Loucy (cell line): ENCODE data around the gene ACSF3.

Experiments used
- H2AFZ ChIP-seq: fragments of 200-600 bp; sonication (generic); 2 replicates; pipeline ENCODE4 v1.6.0; 2016; ENCODE audit warnings: antibody characterized with exemption, mild to moderate bottlenecking, low read length, moderate library complexity
- H3F3A ChIP-seq: fragments of 200-600 bp; 2 replicates; pipeline ENCODE4 v1.6.0; 2016; ENCODE audit warnings: antibody characterized with exemption, low read depth, mild to moderate bottlenecking
- H3K27me3 ChIP-seq: fragments of 200-600 bp; sonication (generic); 2 replicates; pipeline ENCODE4 v1.6.1; 2014; ENCODE audit warnings: low read length, mild to moderate bottlenecking; ENCODE audit not compliant: insufficient read depth, poor library complexity, severe bottlenecking
- H3K36me3 ChIP-seq: fragments of 200-600 bp; sonication (generic); 2 replicates; pipeline ENCODE4 v1.6.1; 2016; ENCODE audit warnings: low read length; ENCODE audit not compliant: insufficient read depth
- H3K4me1 ChIP-seq: fragments of 200-600 bp; sonication (generic); 2 replicates; pipeline ENCODE4 v1.5.1; 2014; ENCODE audit warnings: low read length, mild to moderate bottlenecking; ENCODE audit not compliant: insufficient read depth, poor library complexity, severe bottlenecking
- H3K4me2 ChIP-seq: fragments of 200-600 bp; sonication (generic); 2 replicates; pipeline ENCODE4 v1.6.0; 2014; ENCODE audit warnings: antibody characterized with exemption, low read length, low read depth, mild to moderate bottlenecking; ENCODE audit not compliant: poor library complexity, severe bottlenecking
- H3K4me3 ChIP-seq: fragments of 200-600 bp; sonication (generic); 2 replicates; pipeline ENCODE4 v1.5.1; 2014; ENCODE audit warnings: low read length, mild to moderate bottlenecking, mixed read lengths; ENCODE audit not compliant: poor library complexity, severe bottlenecking
- H3K79me2 ChIP-seq: fragments of 200-600 bp; sonication (generic); 2 replicates; pipeline ENCODE4 v1.6.1; 2014; ENCODE audit warnings: low read length; ENCODE audit not compliant: insufficient read depth
- H3K9ac ChIP-seq: fragments of 200-600 bp; sonication (generic); 2 replicates; pipeline ENCODE4 v1.6.0; 2014; ENCODE audit warnings: mild to moderate bottlenecking, low read depth, low read length, moderate library complexity; ENCODE audit not compliant: poor library complexity, severe bottlenecking
- H3K9me2 ChIP-seq: fragments of 200-600 bp; sonication (generic); replicated peaks from 2 replicates; pipeline ENCODE4 v1.6.1; 2016; ENCODE audit warnings: low read depth, low read length, mixed read lengths
- H3K9me3 ChIP-seq: fragments of 200-600 bp; sonication (generic); 2 replicates; pipeline ENCODE4 v1.6.1; 2014; ENCODE audit warnings: mild to moderate bottlenecking, antibody characterized with exemption, low read length, low read depth; ENCODE audit not compliant: insufficient read depth
- H4K20me1 ChIP-seq: fragments of 200-600 bp; sonication (generic); 2 replicates; pipeline ENCODE4 v1.6.0; 2014; ENCODE audit warnings: antibody characterized with exemption, low read length, mild to moderate bottlenecking; ENCODE audit not compliant: insufficient read depth, poor library complexity, severe bottlenecking
- EZH2phosphoT487 ChIP-seq: fragments of 200-600 bp; IDR thresholded peaks from 2 replicates; pipeline ENCODE4 v1.6.1; 2018; ENCODE audit warnings: antibody characterized with exemption, mild to moderate bottlenecking, moderate library complexity, borderline replicate concordance
- TF ChIP-seq, protein P1 (sequence below): fragments of 200-600 bp; sonication (generic); conservative IDR thresholded peaks from 2 replicates; pipeline ENCODE4 v1.5.1; 2014; ENCODE audit warnings: mild to moderate bottlenecking, antibody characterized with exemption, low read length

Gene ACSF3

GRCh38 chr16:89166696-89167424 is 73.2 kb downstream of the ACSF3 start:
- no peaks in the 10 kb centered on the region for H3K9me2 ChIP-seq
- H3K4me2 ChIP-seq: peak overlapping the region; percentile 48
- no peak overlapping the region for H3K4me3 ChIP-seq
- H3K4me1 ChIP-seq: peaks cover 12% of the 10 kb centered on the region
- H3K9me3 ChIP-seq: no peaks in the 10 kb centered on the region
- H3K27me3 ChIP-seq: no peaks in the 10 kb centered on the region
- no peaks in the 10 kb centered on the region for H3K79me2 ChIP-seq
- no peaks in the 10 kb centered on the region for H3K36me3 ChIP-seq
- no peak for TF ChIP-seq EZH2phosphoT487
- TF ChIP-seq, protein P1, sequence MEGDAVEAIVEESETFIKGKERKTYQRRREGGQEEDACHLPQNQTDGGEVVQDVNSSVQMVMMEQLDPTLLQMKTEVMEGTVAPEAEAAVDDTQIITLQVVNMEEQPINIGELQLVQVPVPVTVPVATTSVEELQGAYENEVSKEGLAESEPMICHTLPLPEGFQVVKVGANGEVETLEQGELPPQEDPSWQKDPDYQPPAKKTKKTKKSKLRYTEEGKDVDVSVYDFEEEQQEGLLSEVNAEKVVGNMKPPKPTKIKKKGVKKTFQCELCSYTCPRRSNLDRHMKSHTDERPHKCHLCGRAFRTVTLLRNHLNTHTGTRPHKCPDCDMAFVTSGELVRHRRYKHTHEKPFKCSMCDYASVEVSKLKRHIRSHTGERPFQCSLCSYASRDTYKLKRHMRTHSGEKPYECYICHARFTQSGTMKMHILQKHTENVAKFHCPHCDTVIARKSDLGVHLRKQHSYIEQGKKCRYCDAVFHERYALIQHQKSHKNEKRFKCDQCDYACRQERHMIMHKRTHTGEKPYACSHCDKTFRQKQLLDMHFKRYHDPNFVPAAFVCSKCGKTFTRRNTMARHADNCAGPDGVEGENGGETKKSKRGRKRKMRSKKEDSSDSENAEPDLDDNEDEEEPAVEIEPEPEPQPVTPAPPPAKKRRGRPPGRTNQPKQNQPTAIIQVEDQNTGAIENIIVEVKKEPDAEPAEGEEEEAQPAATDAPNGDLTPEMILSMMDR: no peak
- H3F3A ChIP-seq: no peaks in the 10 kb centered on the region
- H4K20me1 ChIP-seq: no peaks in the 10 kb centered on the region
- H2AFZ ChIP-seq: no peak overlapping the region
- no peak overlapping the region for H3K9ac ChIP-seq

- H3K4me1 ChIP-seq: peaks cover 12% of the 10 kb centered on the region
- H3K9ac ChIP-seq: no peak overlapping the region
- no peaks in the 10 kb centered on the region for H3K9me3 ChIP-seq
- no peak overlapping the region for H2AFZ ChIP-seq
- H3K4me2 ChIP-seq: peak overlapping the region; percentile 48
- H3K4me3 ChIP-seq: no peak overlapping the region
- TF ChIP-seq EZH2phosphoT487: no peak
- TF ChIP-seq, protein P1: peak; percentile 57
- H3F3A ChIP-seq: no peaks in the 10 kb centered on the region
- H3K36me3 ChIP-seq: no peaks in the 10 kb centered on the region
- H3K79me2 ChIP-seq: no peaks in the 10 kb centered on the region
- H3K9me2 ChIP-seq: no peaks in the 10 kb centered on the region
- no peaks in the 10 kb centered on the region for H3K27me3 ChIP-seq
- no peaks in the 10 kb centered on the region for H4K20me1 ChIP-seq
These were observed 73.8 kb downstream of the ACSF3 start for GRCh38 chr16:89167425-89167941.

- TF ChIP-seq, protein P1: no peak; the same call in 1 of the 2 replicates
- no peak for TF ChIP-seq EZH2phosphoT487
These were observed 74.9 kb downstream of the ACSF3 start for GRCh38 chr16:89168381-89169189.

More at GRCh38 chr16:89168381-89169189, 74.9 kb downstream of the ACSF3 start:
- Histone ChIP-seq H3K9ac (no peak overlapping the region), H3K4me3 (no peak overlapping the region), H3F3A (no peaks in the 10 kb centered on the region), H3K79me2 (no peaks in the 10 kb centered on the region), H4K20me1 (no peaks in the 10 kb centered on the region), H3K9me3 (no peaks in the 10 kb centered on the region), H3K4me2 (no peak overlapping the region), H3K36me3 (no peaks in the 10 kb centered on the region), H3K27me3 (no peaks in the 10 kb centered on the region), H3K4me1 (peaks cover 12% of the 10 kb centered on the region), H2AFZ (no peak overlapping the region), H3K9me2 (no peaks in the 10 kb centered on the region)
